GM21447 (cell line): ENCODE measurements around the gene PPP4R3A.
"Not testable (repeated sequence)": the region's sequence is repeated elsewhere in the genome, so short reads cannot be mapped to it uniquely, and the experiment has no call there.

Experiments used
- ATAC-seq: cut with Tn5 transposase; IDR thresholded peaks from one replicate; pipeline ENCODE4 v1.9.1; 2021; ENCODE audit not compliant: unreplicated experiment

The PPP4R3A gene

DNA sequence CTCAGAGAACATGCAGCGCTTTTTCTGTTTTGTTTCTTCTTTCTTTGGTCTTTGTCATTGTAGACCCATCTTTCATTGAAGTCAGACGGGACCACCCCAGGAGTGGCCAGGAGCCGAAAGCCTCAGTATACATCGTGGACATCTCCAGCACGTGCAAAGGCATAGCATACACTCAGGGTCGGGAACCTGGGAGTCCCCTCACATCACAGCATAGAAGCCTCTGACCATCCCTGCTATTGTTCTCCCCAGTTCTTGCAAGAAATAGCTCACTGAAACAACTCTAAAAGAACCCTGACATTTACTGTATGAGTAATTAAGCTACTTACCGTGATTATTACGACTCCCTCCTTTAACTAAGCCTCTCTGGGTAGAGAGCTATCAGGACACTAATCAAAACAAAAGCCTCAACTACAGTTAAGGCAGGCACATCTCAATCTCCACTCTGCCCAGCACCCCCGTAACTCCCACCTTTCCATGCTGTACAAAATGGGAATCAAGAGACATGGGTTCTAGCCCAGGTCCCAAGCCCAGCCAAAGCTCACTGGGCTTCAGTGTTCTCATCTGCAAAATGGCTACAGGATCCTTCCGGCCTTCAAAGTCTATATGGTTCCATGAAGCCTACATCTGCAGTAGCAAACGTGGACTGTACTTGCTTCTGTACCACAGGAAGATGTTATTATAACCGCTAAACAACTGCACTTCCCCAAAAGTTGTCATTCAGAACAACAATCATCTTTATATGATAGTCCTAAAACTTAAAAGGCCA, 99.2 kb downstream of the PPP4R3A start:
- ATAC-seq = no peak

DNA sequence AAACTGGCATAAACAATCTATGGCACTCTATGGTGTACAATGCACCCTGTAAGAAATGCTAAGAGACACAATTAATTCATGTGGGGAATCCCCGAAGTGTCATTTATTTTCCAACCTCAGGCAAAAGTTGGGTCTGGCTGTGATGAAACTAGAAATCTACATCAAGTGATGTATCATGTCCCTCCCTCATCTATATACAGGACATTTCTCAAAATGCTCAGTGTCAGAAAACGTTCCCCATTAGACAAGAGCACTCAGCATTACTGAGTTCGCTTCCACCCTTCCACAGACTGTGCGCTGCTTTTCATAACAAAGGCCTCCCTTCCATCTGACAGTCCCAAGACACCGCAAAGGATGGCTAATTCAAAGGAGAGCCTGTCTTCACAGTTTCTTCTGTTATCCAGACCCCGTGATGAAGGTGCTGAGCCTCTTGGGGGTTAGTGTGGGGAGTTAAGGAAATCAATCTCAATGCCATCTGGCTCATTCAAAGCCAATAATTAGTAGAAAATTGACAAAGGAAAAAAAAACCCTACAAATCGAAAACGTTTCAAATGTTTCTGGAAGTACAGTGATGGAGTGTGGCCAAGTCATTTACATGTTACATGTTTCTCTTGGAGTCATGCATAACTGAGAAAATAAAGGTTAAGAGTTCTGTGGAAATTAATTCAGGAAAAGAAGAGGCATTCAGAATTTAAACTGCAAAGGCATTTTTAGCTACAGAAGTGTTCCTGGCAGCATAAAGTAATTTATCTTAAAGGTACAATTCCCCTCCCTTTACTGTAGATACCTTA, 100.0 kb downstream of the PPP4R3A start:
- no peak for ATAC-seq

DNA sequence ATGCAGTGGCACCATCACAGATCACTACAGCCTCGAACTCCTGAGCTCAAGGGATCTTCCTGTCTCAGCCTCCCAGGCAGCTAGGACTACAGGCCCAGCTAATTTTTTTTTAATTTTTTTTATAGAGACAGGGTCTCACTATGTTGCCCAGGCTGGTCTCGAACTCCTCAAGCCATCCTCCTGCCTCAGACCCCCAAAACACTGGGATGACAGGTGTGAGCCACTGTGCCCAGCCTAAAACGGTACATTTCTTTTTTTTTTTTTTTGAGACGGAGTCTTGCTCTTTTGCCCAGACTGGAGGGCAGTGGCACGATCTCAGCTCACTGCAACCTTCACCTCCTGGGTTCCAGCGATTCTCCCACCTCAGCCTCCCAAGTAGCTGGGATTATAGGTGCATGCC, 100.9 kb downstream of the PPP4R3A start:
- ATAC-seq = not testable (repeated sequence)
